Measurements from ENCODE around the gene GALNT6.

DNA sequence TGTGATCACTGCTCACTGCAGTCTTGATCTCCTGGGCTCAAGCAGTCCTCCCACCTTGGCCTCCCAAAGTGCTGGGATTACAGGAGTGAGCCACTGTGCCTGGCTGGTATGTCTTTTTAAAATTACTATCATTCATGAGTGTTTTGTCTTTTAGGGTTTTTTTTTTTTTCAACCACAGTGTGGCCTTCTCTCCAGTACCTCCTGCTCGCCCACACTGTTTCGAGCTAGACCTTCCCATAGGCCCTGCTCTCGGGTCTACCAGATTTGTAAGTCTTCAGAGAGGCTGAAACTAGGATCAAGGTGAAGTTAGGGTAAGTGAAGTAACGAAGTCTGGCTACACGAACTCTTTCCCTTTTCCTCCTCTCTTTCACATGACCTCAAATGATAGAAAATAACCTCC lies 68.8 kb downstream of the GALNT6 start:
- TF ChIP-seq EP300 (IDR thresholded peaks at IDR 0.05), result no peak
- TF ChIP-seq CTCF (IDR thresholded peaks at IDR 0.05), result no peak

Measured in stomach (tissue), 4 donors.